IMR-90 (cell line): ENCODE results near the gene HOXA10. TPM values are rescaled to one million over a fixed set of nuclear protein-coding genes. Genes with fewer than 3 reads are reported as not detected.
A peak's percentile ranks its signal among the peaks of the same experiment; 100 is the strongest.

Experiments
- ATAC-seq: fragments of 200-7000 bp; cut with Tn5 transposase; 2 replicates; pipeline ENCODE4 v1.9.1; 2020; ENCODE audit warnings: low read depth, mild to moderate bottlenecking, moderate library complexity
- BruUV-seq: library from RNA; stranded (reverse); fragments of 400-500 nt; replicated peaks from 2 replicates; lab custom pipeline; 2021; lab: Mats Ljungman, UMichigan
- CTCF ChIA-PET: fragments of 300-600 bp; formaldehyde crosslinking; extraction: SDS; loops from one replicate; lab custom pipeline; 2021; ENCODE audit warnings: antibody characterized with exemption; lab: Yijun Ruan, JAX
- POLR2A ChIA-PET: fragments of 300-600 bp; sonication (Branson Sonifier 250); formaldehyde crosslinking; loops from one replicate; lab custom pipeline; 2022; ENCODE audit warnings: antibody characterized with exemption; ENCODE audit not compliant: unreplicated experiment; lab: Charles Lee
- DNase-seq: peaks from one replicate; pipeline ENCODE4 v3.0.0; 2013
- H2AFZ ChIP-seq: replicated peaks from 2 replicates; pipeline ENCODE3; 2013; ENCODE audit warnings: low read length, mild to moderate bottlenecking; ENCODE audit not compliant: poor library complexity
- H2AK5ac ChIP-seq: 2 replicates; pipeline ENCODE4 v1.6.1; 2013; ENCODE audit warnings: low read depth, low read length, inconsistent platforms
- H2AK9ac ChIP-seq: replicated peaks from 2 replicates; pipeline ENCODE3; 2013; ENCODE audit warnings: mild to moderate bottlenecking, low read depth, low read length, moderate library complexity; ENCODE audit not compliant: poor library complexity
- H2BK120ac ChIP-seq: 2 replicates; pipeline ENCODE4 v1.6.1; 2013; ENCODE audit warnings: low read depth, low read length, inconsistent platforms
- H2BK15ac ChIP-seq: 3 replicates; pipeline ENCODE4 v1.6.1; 2013; ENCODE audit warnings: low read depth, low read length, inconsistent platforms
- H2BK20ac ChIP-seq: 2 replicates; pipeline ENCODE4 v1.6.1; 2013; ENCODE audit warnings: low read depth, mild to moderate bottlenecking, inconsistent platforms, low read length, moderate library complexity
- H2BK5ac ChIP-seq: 2 replicates; pipeline ENCODE4 v1.6.1; 2013; ENCODE audit warnings: mild to moderate bottlenecking, low read depth, low read length, inconsistent platforms; ENCODE audit not compliant: poor library complexity, severe bottlenecking
- H3K14ac ChIP-seq: replicated peaks from 2 replicates; pipeline ENCODE4 v1.6.1; 2013; ENCODE audit warnings: low read depth, low read length, inconsistent platforms
- H3K18ac ChIP-seq: 2 replicates; pipeline ENCODE4 v1.6.1; 2013; ENCODE audit warnings: low read depth, low read length, control low read depth
- H3K23ac ChIP-seq: 2 replicates; pipeline ENCODE4 v1.6.1; 2013; ENCODE audit warnings: low read depth, low read length, inconsistent platforms
- H3K27ac ChIP-seq: 2 replicates; pipeline ENCODE4 v1.5.1; 2013; ENCODE audit warnings: mild to moderate bottlenecking, control low read depth, low read length; ENCODE audit not compliant: insufficient read depth
- H3K27me3 ChIP-seq: 2 replicates; pipeline ENCODE4 v1.6.1; 2013; ENCODE audit warnings: low read length; ENCODE audit not compliant: control insufficient read depth, insufficient read depth
- H3K36me3 ChIP-seq: 2 replicates; pipeline ENCODE4 v1.6.1; 2013; ENCODE audit warnings: low read length, mixed read lengths; ENCODE audit not compliant: control insufficient read depth, insufficient read depth
- H3K4ac ChIP-seq: 2 replicates; pipeline ENCODE4 v1.6.1; 2013; ENCODE audit warnings: low read depth, low read length, inconsistent platforms
- H3K4me1 ChIP-seq: 2 replicates; pipeline ENCODE4 v1.6.1; 2013; ENCODE audit warnings: low read length, mixed read lengths; ENCODE audit not compliant: control insufficient read depth, insufficient read depth
- H3K4me2 ChIP-seq: 2 replicates; pipeline ENCODE4 v1.6.1; 2013; ENCODE audit warnings: low read depth, mild to moderate bottlenecking, control low read depth, low read length, moderate library complexity
- H3K4me3 ChIP-seq: 2 replicates; pipeline ENCODE4 v1.5.1; 2013; ENCODE audit warnings: low read depth, mild to moderate bottlenecking, control low read depth, low read length, moderate library complexity; ENCODE audit not compliant: insufficient read depth
- H3K56ac ChIP-seq: 2 replicates; pipeline ENCODE4 v1.6.1; 2013; ENCODE audit warnings: low read length, inconsistent platforms; ENCODE audit not compliant: insufficient read depth; ENCODE audit errors: extremely low read depth
- H3K79me1 ChIP-seq, 2 experiments: 2 replicates each; pipeline ENCODE4 v1.6.1; 2013; ENCODE audit warnings: low read length in 2 of 2, inconsistent platforms in 1 of 2, low read depth in 1 of 2
- H3K9ac ChIP-seq: 2 replicates; pipeline ENCODE4 v1.6.1; 2013; ENCODE audit warnings: low read depth, low read length, control low read depth
- H3K9me1 ChIP-seq: 2 replicates; pipeline ENCODE4 v1.6.1; 2013; ENCODE audit warnings: low read length, inconsistent platforms; ENCODE audit not compliant: insufficient read depth
- H3K9me3 ChIP-seq: 2 replicates; pipeline ENCODE4 v1.6.1; 2013; ENCODE audit warnings: low read length; ENCODE audit not compliant: control insufficient read depth, insufficient read depth
- H4K20me1 ChIP-seq: 2 replicates; pipeline ENCODE4 v1.6.1; 2013; ENCODE audit warnings: low read length, inconsistent platforms; ENCODE audit not compliant: insufficient read depth
- H4K5ac ChIP-seq: 2 replicates; pipeline ENCODE4 v1.6.1; 2013; ENCODE audit warnings: mild to moderate bottlenecking, low read depth, low read length, control low read depth
- H4K8ac ChIP-seq, 2 experiments: 2 replicates each; pipeline ENCODE4 v1.6.1; 2013; ENCODE audit warnings: low read depth in 2 of 2, low read length in 2 of 2, control low read depth in 1 of 2, inconsistent platforms in 1 of 2
- H4K91ac ChIP-seq: 2 replicates; pipeline ENCODE4 v1.6.1; 2013; ENCODE audit warnings: low read depth, low read length, inconsistent platforms; ENCODE audit not compliant: insufficient read depth
- BHLHE40 ChIP-seq: fragments of 150-350 bp; IDR thresholded peaks from 2 replicates; pipeline ENCODE4 v1.6.1; 2016; ENCODE audit warnings: mild to moderate bottlenecking, low read depth, low read length
- CEBPB ChIP-seq: IDR thresholded peaks from 2 replicates; pipeline ENCODE4 v1.6.1; 2012; ENCODE audit warnings: low read depth, low read length, improper control_type of control experiment
- POLR2A ChIP-seq: IDR thresholded peaks from 2 replicates; pipeline ENCODE4 v1.6.1; 2012; ENCODE audit warnings: mild to moderate bottlenecking, low read depth, low read length
- RCOR1 ChIP-seq: IDR thresholded peaks from 2 replicates; pipeline ENCODE4 v1.6.1; 2012; ENCODE audit warnings: mild to moderate bottlenecking, low read length, improper control_type of control experiment; ENCODE audit not compliant: insufficient replicate concordance
- RFX5 ChIP-seq: IDR thresholded peaks from 2 replicates; pipeline ENCODE4 v1.8.0; 2012; ENCODE audit warnings: low read depth, mild to moderate bottlenecking, low read length, moderate library complexity
- SMC3 ChIP-seq: fragments of 150-350 bp; IDR thresholded peaks from 2 replicates; pipeline ENCODE4 v1.6.1; 2016; ENCODE audit warnings: low read depth, mild to moderate bottlenecking, antibody characterized with exemption, low read length, moderate library complexity
- WGBS, 2 experiments: methylation state at CpG; one replicate each; pipeline versions ENCODE4 v1.1.5 to v1.1.7; 2013; ENCODE audit warnings: missing lambda C conversion rate in 2 of 2; ENCODE audit not compliant: insufficient read length in 1 of 2; ENCODE audit errors: extremely low coverage in 2 of 2; 5-methylcytosine and 5-hydroxymethylcytosine counted together
- dilution Hi-C: fragments of 300-500 bp; cut with HindIII; formaldehyde crosslinking; loops from one replicate; pipeline ENCODE4 v1.14.3; 2018; ENCODE audit warnings: low sequenced_read_pairs; ENCODE audit not compliant: unreplicated experiment
- in situ Hi-C: fragments of 300-500 bp; cut with MboI; formaldehyde crosslinking; loops from 3 replicates; pipeline ENCODE4 v1.14.3; 2019; ENCODE audit warnings: low sequenced_read_pairs, inconsistent platforms, mixed read lengths
- intact Hi-C: fragments of 100-400 bp; cut with micrococcal nuclease; formaldehyde crosslinking; loops from 2 replicates; pipeline ENCODE4 v1.10.0; 2022
- polyA plus RNA-seq, 3 experiments: library from polyadenylated mRNA; depleted of rRNA; stranded (reverse); fragments of >200 nt; gene quantifications; 2 replicates each; pipeline ENCODE4 v1.2.3, GENCODE V29; 2012; ENCODE audit warnings: low replicate concordance in 1 of 3
- total RNA-seq: library from RNA; depleted of rRNA; stranded (reverse); fragments of >200 nt; gene quantifications from 2 replicates; pipeline ENCODE4 v1.2.3, GENCODE V29; 2012
- TF ChIP-seq, protein P1 (sequence below): conservative IDR thresholded peaks from 2 replicates; pipeline ENCODE4 v1.5.1; 2012; ENCODE audit warnings: mild to moderate bottlenecking, low read depth, low read length, improper control_type of control experiment

The HOXA10 gene
- total and polyA plus RNA-seq, 2 of the 4 experiments (the other 2 are of a cell fraction): 0.10 to 0.18 TPM

GRCh38 chr7:27198871-27199801, 25.0 kb upstream of the HOXA10 start:
- Histone ChIP-seq H3K23ac (no peak overlapping the region), H3K79me1 (no peaks in the 10 kb centered on the region), H3K4me1 (no peaks in the 10 kb centered on the region), H4K5ac (no peak overlapping the region), H3K56ac (no peak overlapping the region), H2AFZ (peak overlapping the region; percentile 13), H3K9me1 (0 out of 2 replicates have a peak, but pooled peaks cover 5% of the 10 kb centered on the region), H3K14ac (no peak overlapping the region), H2BK5ac (no peak overlapping the region), H4K8ac (no peak overlapping the region), H2BK120ac (no peak overlapping the region), H2AK5ac (no peak overlapping the region), H3K4me2 (no peak overlapping the region), H3K18ac (no peak overlapping the region), H3K27ac (no peak overlapping the region), H3K9ac (no peak overlapping the region), H3K27me3 (peaks cover 86% of the 10 kb centered on the region), H2AK9ac (no peak overlapping the region), H2BK15ac (no peak overlapping the region), H3K4ac (no peak overlapping the region), H4K91ac (no peak overlapping the region), H2BK20ac (no peak overlapping the region), H3K4me3 (no peak overlapping the region), H4K20me1 (peaks cover 12% of the 10 kb centered on the region), H3K36me3 (no peaks in the 10 kb centered on the region), H3K9me3 (peaks cover 5% of the 10 kb centered on the region; the same call in 1 of the 2 replicates)
- POLR2A ChIA-PET: no interaction called here
- WGBS, 2 experiments: 4% methylated on average over 38 of the region's 93 CpGs; no CpG with 5 or more reads in 1 of the 2 experiments
- dilution Hi-C loops (no loop called here), in situ Hi-C loops (loop anchor here (5.0 to 10.0 kb wide), 2 partner anchors 723 to 876 kb away; no protein-coding TSS in a partner anchor), intact Hi-C loops (loop anchor here (5.0 to 10.0 kb wide), 7 partner anchors 463 to 1906 kb away; partner anchors contain the start of genes HIBADH and TAX1BP1)
- no TSS peak for BruUV-seq
- DNase-seq (no peak), ATAC-seq (peak; percentile 25; the same call in 1 of the 2 replicates)
- TF ChIP-seq, protein P1, sequence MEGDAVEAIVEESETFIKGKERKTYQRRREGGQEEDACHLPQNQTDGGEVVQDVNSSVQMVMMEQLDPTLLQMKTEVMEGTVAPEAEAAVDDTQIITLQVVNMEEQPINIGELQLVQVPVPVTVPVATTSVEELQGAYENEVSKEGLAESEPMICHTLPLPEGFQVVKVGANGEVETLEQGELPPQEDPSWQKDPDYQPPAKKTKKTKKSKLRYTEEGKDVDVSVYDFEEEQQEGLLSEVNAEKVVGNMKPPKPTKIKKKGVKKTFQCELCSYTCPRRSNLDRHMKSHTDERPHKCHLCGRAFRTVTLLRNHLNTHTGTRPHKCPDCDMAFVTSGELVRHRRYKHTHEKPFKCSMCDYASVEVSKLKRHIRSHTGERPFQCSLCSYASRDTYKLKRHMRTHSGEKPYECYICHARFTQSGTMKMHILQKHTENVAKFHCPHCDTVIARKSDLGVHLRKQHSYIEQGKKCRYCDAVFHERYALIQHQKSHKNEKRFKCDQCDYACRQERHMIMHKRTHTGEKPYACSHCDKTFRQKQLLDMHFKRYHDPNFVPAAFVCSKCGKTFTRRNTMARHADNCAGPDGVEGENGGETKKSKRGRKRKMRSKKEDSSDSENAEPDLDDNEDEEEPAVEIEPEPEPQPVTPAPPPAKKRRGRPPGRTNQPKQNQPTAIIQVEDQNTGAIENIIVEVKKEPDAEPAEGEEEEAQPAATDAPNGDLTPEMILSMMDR: no peak
- TF ChIP-seq SMC3: no peak
- no peak for TF ChIP-seq RCOR1
- TF ChIP-seq CEBPB: no peak
- no peak for TF ChIP-seq RFX5
- TF ChIP-seq BHLHE40: no peak
- no peak for TF ChIP-seq POLR2A
- CTCF ChIA-PET: interaction anchor here (1.0 kb wide), 1 partner anchor 403 kb away, joined by 3 read pairs; no protein-coding TSS in a partner anchor
